MM.1S (cell line): ENCODE data around the gene CD19.

ENCODE experiments used
- EZH2 ChIP-seq: fragments of 300-600 bp; sonication (generic); optimal IDR thresholded peaks from 2 replicates; pipeline ENCODE3; 2017; ENCODE audit warnings: low read depth, mild to moderate bottlenecking, antibody characterized with exemption, low read length, mixed read lengths
- TF ChIP-seq, protein P1 (sequence below): fragments of 300-600 bp; sonication (generic); IDR thresholded peaks from 2 replicates; pipeline ENCODE4 v1.5.1; 2016; ENCODE audit warnings: antibody characterized with exemption, low read length, mixed read lengths

DNA sequence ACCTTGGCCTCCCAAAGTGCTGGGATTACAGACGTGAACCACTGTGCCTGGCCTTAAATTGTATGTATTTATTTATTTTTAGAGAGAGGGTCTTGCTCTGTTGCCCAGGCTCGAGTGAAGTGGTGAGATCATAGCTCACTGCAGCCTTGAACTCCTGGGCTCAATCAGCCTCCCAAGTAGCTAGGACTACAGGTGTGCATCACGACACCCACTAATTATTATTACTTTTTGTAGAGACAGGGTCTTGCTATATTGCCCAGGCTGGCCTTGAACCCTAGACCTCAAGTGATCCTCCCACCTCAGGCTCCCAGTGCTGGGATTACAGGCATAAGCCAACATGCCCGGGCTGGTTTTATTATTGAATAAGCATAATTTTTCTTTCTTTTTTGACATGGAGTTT is 14.9 kb downstream of the CD19 start:
- TF ChIP-seq, protein P1, sequence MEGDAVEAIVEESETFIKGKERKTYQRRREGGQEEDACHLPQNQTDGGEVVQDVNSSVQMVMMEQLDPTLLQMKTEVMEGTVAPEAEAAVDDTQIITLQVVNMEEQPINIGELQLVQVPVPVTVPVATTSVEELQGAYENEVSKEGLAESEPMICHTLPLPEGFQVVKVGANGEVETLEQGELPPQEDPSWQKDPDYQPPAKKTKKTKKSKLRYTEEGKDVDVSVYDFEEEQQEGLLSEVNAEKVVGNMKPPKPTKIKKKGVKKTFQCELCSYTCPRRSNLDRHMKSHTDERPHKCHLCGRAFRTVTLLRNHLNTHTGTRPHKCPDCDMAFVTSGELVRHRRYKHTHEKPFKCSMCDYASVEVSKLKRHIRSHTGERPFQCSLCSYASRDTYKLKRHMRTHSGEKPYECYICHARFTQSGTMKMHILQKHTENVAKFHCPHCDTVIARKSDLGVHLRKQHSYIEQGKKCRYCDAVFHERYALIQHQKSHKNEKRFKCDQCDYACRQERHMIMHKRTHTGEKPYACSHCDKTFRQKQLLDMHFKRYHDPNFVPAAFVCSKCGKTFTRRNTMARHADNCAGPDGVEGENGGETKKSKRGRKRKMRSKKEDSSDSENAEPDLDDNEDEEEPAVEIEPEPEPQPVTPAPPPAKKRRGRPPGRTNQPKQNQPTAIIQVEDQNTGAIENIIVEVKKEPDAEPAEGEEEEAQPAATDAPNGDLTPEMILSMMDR: no peak
- TF ChIP-seq EZH2: no peak
